H1 (cell line): Measurements from ENCODE around the gene SUPT4H1. TPM values are rescaled to one million over a fixed set of nuclear protein-coding genes. Genes with fewer than 3 reads are reported as not detected.

Experiments
- CTCF ChIA-PET: fragments of 300-600 bp; sonication (Branson Sonifier 250); formaldehyde crosslinking; loops from one replicate; lab custom pipeline; 2021; ENCODE audit not compliant: partially characterized antibody; lab: Charles Lee
- POLR2A ChIA-PET: fragments of 300-600 bp; sonication (Branson Sonifier 250); formaldehyde crosslinking; loops from one replicate; lab custom pipeline; 2021; ENCODE audit warnings: inconsistent platforms; ENCODE audit not compliant: partially characterized antibody; lab: Charles Lee
- DNase-seq, 2 experiments: peaks; one replicate each; pipeline versions ENCODE4 v3.0.0 to v3.0.0-alpha.2; 2010 to 2022; ENCODE audit warnings: low spot score in 2 of 2, low read depth in 1 of 2, mixed read lengths in 1 of 2
- FAIRE-seq: peaks from 2 replicates; lab custom pipeline; 2011; peaks lifted over from hg19 to GRCh38; lab: Jason Lieb, UNC
- H2AFZ ChIP-seq: 2 replicates; pipeline ENCODE4 v1.8.1; 2012; ENCODE audit warnings: low read length, inconsistent platforms
- H2AK5ac ChIP-seq: 2 replicates; pipeline ENCODE4 v1.6.1; 2013; ENCODE audit warnings: low read depth, low read length
- H2BK120ac ChIP-seq: replicated peaks from 2 replicates; pipeline ENCODE3; 2013; ENCODE audit warnings: low read depth, low read length, inconsistent platforms
- H2BK12ac ChIP-seq: 2 replicates; pipeline ENCODE4 v1.6.1; 2013; ENCODE audit warnings: low read depth, low read length
- H2BK15ac ChIP-seq: 2 replicates; pipeline ENCODE4 v1.6.1; 2013; ENCODE audit warnings: low read length
- H2BK20ac ChIP-seq: 2 replicates; pipeline ENCODE4 v1.6.1; 2013; ENCODE audit warnings: low read length
- H2BK5ac ChIP-seq: 2 replicates; pipeline ENCODE4 v1.6.1; 2013; ENCODE audit warnings: low read depth, low read length
- H3K14ac ChIP-seq: 2 replicates; pipeline ENCODE4 v1.6.1; 2013; ENCODE audit warnings: inconsistent platforms; ENCODE audit not compliant: insufficient read length
- H3K18ac ChIP-seq: 2 replicates; pipeline ENCODE4 v1.6.1; 2013; ENCODE audit warnings: low read length; ENCODE audit errors: extremely low read depth
- H3K23ac ChIP-seq: 2 replicates; pipeline ENCODE4 v1.6.1; 2013; ENCODE audit warnings: inconsistent platforms; ENCODE audit not compliant: insufficient read length
- H3K23me2 ChIP-seq: 2 replicates; pipeline ENCODE4 v1.6.1; 2013; ENCODE audit warnings: low read depth, low read length
- H3K27ac ChIP-seq: 2 replicates; pipeline ENCODE4 v1.6.1; 2011; ENCODE audit warnings: low read depth, low read length, inconsistent platforms
- H3K27me3 ChIP-seq, 4 experiments: replicated peaks in 1 of 4; 1 replicate in 1 of 4; 2 replicates in 3 of 4; pipeline versions ENCODE4 v1.6.1 to v1.8.1; 2011 to 2013; ENCODE audit warnings: low read length in 3 of 4, mild to moderate bottlenecking in 3 of 4, inconsistent platforms in 2 of 4, mixed read lengths in 2 of 4, moderate library complexity in 1 of 4; ENCODE audit not compliant: control insufficient read depth in 3 of 4, insufficient read depth in 3 of 4; ENCODE audit errors: extremely low read depth in 1 of 4
- H3K36me3 ChIP-seq, 4 experiments: 2 replicates each; pipeline versions ENCODE4 v1.6.1 to v1.8.1; 2011 to 2013; ENCODE audit warnings: mild to moderate bottlenecking in 4 of 4, low read length in 3 of 4, moderate library complexity in 2 of 4, control low read depth in 1 of 4, inconsistent platforms in 1 of 4; ENCODE audit not compliant: insufficient read depth in 4 of 4, control insufficient read depth in 2 of 4
- H3K4ac ChIP-seq: replicated peaks from 2 replicates; pipeline ENCODE3; 2013; ENCODE audit warnings: low read length, low read depth, mixed read lengths, inconsistent platforms; ENCODE audit not compliant: insufficient read length
- H3K4me1 ChIP-seq, 4 experiments: replicated peaks in 1 of 4; 1 replicate in 1 of 4; 2 replicates in 3 of 4; pipeline versions ENCODE4 v1.6.1 to v1.8.1; 2011 to 2013; ENCODE audit warnings: low read length in 3 of 4, inconsistent platforms in 2 of 4, mixed read lengths in 1 of 4; ENCODE audit not compliant: insufficient read depth in 4 of 4, control insufficient read depth in 3 of 4
- H3K4me2 ChIP-seq, 2 experiments: 2 replicates each; pipeline versions ENCODE4 v1.6.1 to v1.8.1; 2011 to 2013; ENCODE audit warnings: low read depth in 2 of 2, low read length in 2 of 2, control low read depth in 1 of 2, inconsistent platforms in 1 of 2, mild to moderate bottlenecking in 1 of 2; ENCODE audit not compliant: insufficient read depth in 1 of 2
- H3K4me3 ChIP-seq, 4 experiments: fragments of 200-600, 300-600 bp in 1 of 4; sonication (generic), shearing (Covaris generic), sonication (Bioruptor Twin) in 1 of 4; 2 replicates each; pipeline versions ENCODE4 v1.5.1 to v1.8.1; 2011 to 2016; ENCODE audit warnings: low read length in 4 of 4, low read depth in 3 of 4, control low read depth in 2 of 4, inconsistent platforms in 2 of 4, mild to moderate bottlenecking in 2 of 4, mixed read lengths in 1 of 4, moderate library complexity in 1 of 4; ENCODE audit not compliant: insufficient read depth in 2 of 4; ENCODE audit errors: extremely low read depth in 1 of 4
- H3K56ac ChIP-seq: replicated peaks from 2 replicates; pipeline ENCODE3; 2013; ENCODE audit warnings: low read depth, mild to moderate bottlenecking, mixed read lengths, low read length, inconsistent platforms; ENCODE audit not compliant: insufficient read length
- H3K79me1 ChIP-seq: 2 replicates; pipeline ENCODE4 v1.6.1; 2013; ENCODE audit warnings: low read depth, low read length, control low read depth
- H3K79me2 ChIP-seq, 2 experiments: 2 replicates each; pipeline versions ENCODE4 v1.6.1 to v1.8.1; 2012 to 2013; ENCODE audit warnings: low read length in 2 of 2, mild to moderate bottlenecking in 2 of 2, inconsistent platforms in 1 of 2; ENCODE audit not compliant: insufficient read depth in 2 of 2, control insufficient read depth in 1 of 2
- H3K9ac ChIP-seq, 4 experiments: replicated peaks in 1 of 4; 1 replicate in 1 of 4; 2 replicates in 3 of 4; pipeline versions ENCODE4 v1.6.1 to v1.8.1; 2011 to 2013; ENCODE audit warnings: low read depth in 3 of 4, low read length in 3 of 4, control low read depth in 2 of 4, mild to moderate bottlenecking in 2 of 4, moderate library complexity in 2 of 4, inconsistent platforms in 1 of 4; ENCODE audit errors: extremely low read depth in 1 of 4
- H3K9me3 ChIP-seq, 2 experiments: 2 replicates each; pipeline versions ENCODE4 v1.6.1 to v1.8.1; 2012 to 2013; ENCODE audit warnings: mild to moderate bottlenecking in 2 of 2, moderate library complexity in 2 of 2, control low read depth in 1 of 2, inconsistent platforms in 1 of 2, low read depth in 1 of 2, low read length in 1 of 2, mixed read lengths in 1 of 2; ENCODE audit not compliant: insufficient read depth in 2 of 2
- H4K20me1 ChIP-seq, 2 experiments: replicated peaks in 1 of 2; 2 replicates each; pipeline versions ENCODE3 to v1.8.1; 2011 to 2013; ENCODE audit warnings: inconsistent platforms in 2 of 2, low read length in 2 of 2, mild to moderate bottlenecking in 1 of 2; ENCODE audit not compliant: insufficient read depth in 2 of 2, control insufficient read depth in 1 of 2
- H4K5ac ChIP-seq: 2 replicates; pipeline ENCODE4 v1.6.1; 2013; ENCODE audit warnings: low read length, low read depth, mixed read lengths, inconsistent platforms; ENCODE audit not compliant: insufficient read length
- H4K8ac ChIP-seq: 2 replicates; pipeline ENCODE4 v1.8.0; 2013; ENCODE audit warnings: mild to moderate bottlenecking, moderate library complexity, low read length, inconsistent platforms; ENCODE audit not compliant: insufficient read depth; ENCODE audit errors: extremely low read depth
- H4K91ac ChIP-seq: replicated peaks from 2 replicates; pipeline ENCODE3; 2013; ENCODE audit warnings: low read length, mixed read lengths, inconsistent platforms; ENCODE audit not compliant: insufficient read length
- POU5F1 ChIP-seq: IDR thresholded peaks from 2 replicates; pipeline ENCODE4 v1.6.1; 2011; ENCODE audit warnings: low read depth, mild to moderate bottlenecking, low read length, moderate library complexity
- RNF2 ChIP-seq: fragments of 200-900, 300-1000 bp; sonication (generic); IDR thresholded peaks from 2 replicates; pipeline ENCODE4 v1.7.1; 2016; ENCODE audit warnings: borderline replicate concordance, low read depth, mild to moderate bottlenecking, antibody characterized with exemption, low read length; ENCODE audit not compliant: poor library complexity, severe bottlenecking; ENCODE audit errors: missing control alignments
- SP1 ChIP-seq: IDR thresholded peaks from 2 replicates; pipeline ENCODE4 v1.6.1; 2011; ENCODE audit warnings: low read depth, low read length
- SUZ12 ChIP-seq: fragments of 200-600 bp; sonication (generic); IDR thresholded peaks from 2 replicates; pipeline ENCODE4 v1.6.1; 2012; ENCODE audit warnings: mild to moderate bottlenecking, inconsistent platforms, low read length, moderate library complexity, mixed read lengths
- YY1 ChIP-seq: IDR thresholded peaks from 2 replicates; pipeline ENCODE4 v1.6.1; 2011; ENCODE audit warnings: low read depth, mild to moderate bottlenecking, low read length
- WGBS, 2 experiments: shearing (Covaris generic) in 1 of 2; methylation state at CpG; one replicate each; pipeline versions ENCODE4 v1.1.6 to v1.1.7; 2013 to 2015; ENCODE audit warnings: low lambda C conversion rate in 2 of 2, mixed read lengths in 2 of 2, inconsistent platforms in 1 of 2, low coverage in 1 of 2, missing lambda C conversion rate in 1 of 2; ENCODE audit not compliant: insufficient replicate concordance in 2 of 2, insufficient coverage in 1 of 2, insufficient read length in 1 of 2; ENCODE audit errors: extremely low coverage in 1 of 2, missing lambda C conversion rate in 1 of 2; 5-methylcytosine and 5-hydroxymethylcytosine counted together
- polyA plus RNA-seq, 7 experiments: library from polyadenylated mRNA; depleted of rRNA in 3 of 7; stranded (reverse) in 5 of 7; unstranded in 2 of 7; fragments of >200 nt in 5 of 7; fragments of 200-250 nt in 2 of 7; gene quantifications; 1 replicate in 5 of 7; 2 replicates in 1 of 7; 4 replicates in 1 of 7; pipeline versions ENCODE4 v1.2.1 to v1.2.3, GENCODE V29; 2011 to 2013; ENCODE audit warnings: missing spikeins in 2 of 7, mixed read lengths in 2 of 7
- total RNA-seq: library from RNA; stranded (reverse); fragmentation: NEBNext Ultra II Directional; extraction: Animal tissue kit (Norgen Biotek cat#: 25700); gene quantifications from 2 replicates; pipeline ENCODE4 v1.2.1, GENCODE V29; 2021
- TF ChIP-seq, protein P1 (sequence below): IDR thresholded peaks from 2 replicates; pipeline ENCODE4 v1.6.1; 2012; ENCODE audit warnings: inconsistent platforms

SUPT4H1 gene
- total and polyA plus RNA-seq, 2 of the 8 experiments (the other 6 are each of a cell fraction or from before 2014, with no cell fraction given), result 112 to 143 TPM

DNA sequence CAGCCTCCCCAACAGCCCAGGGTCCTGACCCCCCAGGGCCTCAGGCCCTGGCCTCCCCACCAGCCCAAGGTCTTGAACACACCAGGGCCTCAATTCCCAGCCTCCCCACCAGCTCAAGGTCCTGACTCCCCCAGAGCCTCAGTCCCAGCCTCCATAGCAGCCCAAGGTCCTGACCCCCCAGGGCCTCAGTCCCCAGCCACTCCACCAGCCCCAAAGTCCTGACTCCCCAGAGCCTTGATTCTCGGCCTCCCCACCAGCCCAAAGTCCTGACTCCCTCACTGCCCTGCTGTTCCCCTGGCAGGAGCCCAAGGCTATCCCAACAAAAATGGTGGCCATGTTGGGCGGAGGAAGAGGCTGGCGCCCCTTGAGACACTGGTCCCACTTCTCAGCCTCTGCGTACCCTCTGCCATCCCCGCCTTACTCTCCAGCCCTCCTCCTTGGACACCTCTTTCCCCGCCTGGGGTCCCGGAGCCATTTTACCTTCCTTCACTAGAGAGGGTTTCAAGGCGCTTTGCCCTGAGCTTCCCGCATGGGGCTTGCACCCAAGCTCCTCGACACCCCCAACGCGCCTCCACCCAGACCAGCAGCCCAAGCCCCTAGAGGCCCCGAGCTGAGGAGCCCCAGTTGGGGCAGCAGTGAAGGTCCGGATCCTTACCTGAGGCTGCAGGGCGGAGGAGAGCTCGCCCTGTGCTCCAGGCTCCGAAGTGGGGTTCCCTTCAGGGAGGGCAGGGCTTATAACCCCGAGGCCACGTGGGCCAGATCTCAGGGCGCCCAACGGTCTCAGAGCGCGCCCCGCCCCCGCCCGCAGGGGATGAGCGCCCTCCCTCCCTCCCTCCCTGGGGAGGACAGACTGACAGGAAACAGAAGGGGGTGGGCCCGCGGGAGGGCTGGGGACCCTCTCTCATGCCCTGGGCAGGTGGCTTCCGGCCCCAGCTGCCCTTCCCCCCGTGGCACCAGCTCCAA is 19.9 kb downstream of the SUPT4H1 start:
- H3K79me2 ChIP-seq, result no peaks in the 10 kb centered on the region
- no peak overlapping the region for H3K4me3 ChIP-seq
- peaks cover 0 to 2% (median 0%) of the 10 kb centered on the region in 4 experiments; a peak in 3 of 7 replicates for H3K27me3 ChIP-seq
- H2AFZ ChIP-seq, result no peak overlapping the region
- H3K23ac ChIP-seq, result no peak overlapping the region
- H3K56ac ChIP-seq, result no peak overlapping the region
- H3K36me3 ChIP-seq, result no peaks in the 10 kb centered on the region
- H3K14ac ChIP-seq, result no peak overlapping the region
- peak overlapping the region; percentile 23; the same call in 1 of the 2 replicates for H4K8ac ChIP-seq
- peak overlapping the region; percentile 88; the same call in 1 of the 2 replicates for H2BK5ac ChIP-seq
- DNase-seq (no peak), FAIRE-seq (no peak)
- no peaks in the 10 kb centered on the region for H3K79me1 ChIP-seq
- H4K91ac ChIP-seq, result peak overlapping the region; percentile 86
- ChIA-PET POLR2A (interaction anchor here (0.7 to 2.2 kb wide), 4 partner anchors 8 to 20 kb away, joined by 3 to 13 read pairs (median 6); partner anchors contain the start of gene SUPT4H1), CTCF (interaction anchor here (1.0 to 18.5 kb wide), 3 partner anchors 12 to 28 kb away, joined by 3 to 384 read pairs (median 6); partner anchors contain the start of gene TSPOAP1)
- H2BK20ac ChIP-seq, result peak overlapping the region; percentile 86; the same call in 1 of the 2 replicates
- H2BK120ac ChIP-seq, result no peak overlapping the region
- H3K27ac ChIP-seq, result no peak overlapping the region
- peak overlapping the region; percentile 16; the same call in 1 of the 2 replicates for H2AK5ac ChIP-seq
- H3K9me3 ChIP-seq, result no peaks in the 10 kb centered on the region
- peak overlapping the region; percentile 71 for H3K4ac ChIP-seq
- peak overlapping the region; percentile 85 for H3K18ac ChIP-seq
- H3K9ac ChIP-seq, result no peak overlapping the region
- peak overlapping the region; percentile 61; the same call in 1 of the 2 replicates for H2BK15ac ChIP-seq
- no peak overlapping the region for H4K5ac ChIP-seq
- WGBS, 2 experiments, result 87% methylated on average over 13 of the region's 31 CpGs; no CpG with 5 or more reads in 1 of the 2 experiments
- H3K4me2 ChIP-seq, result no peak overlapping the region
- H2BK12ac ChIP-seq, result peak overlapping the region; percentile 93; the same call in 1 of the 2 replicates
- H3K23me2 ChIP-seq, result no peaks in the 10 kb centered on the region
- peaks cover 0 to 26% (median 17%) of the 10 kb centered on the region in 4 experiments; a peak in 6 of 7 replicates for H3K4me1 ChIP-seq
- H4K20me1 ChIP-seq, result peaks cover 0 to 2% of the 10 kb centered on the region in 2 experiments
- TF ChIP-seq YY1 (no peak), RNF2 (no peak), SUZ12 (no peak), SP1 (no peak), POU5F1 (no peak)
- TF ChIP-seq, protein P1, sequence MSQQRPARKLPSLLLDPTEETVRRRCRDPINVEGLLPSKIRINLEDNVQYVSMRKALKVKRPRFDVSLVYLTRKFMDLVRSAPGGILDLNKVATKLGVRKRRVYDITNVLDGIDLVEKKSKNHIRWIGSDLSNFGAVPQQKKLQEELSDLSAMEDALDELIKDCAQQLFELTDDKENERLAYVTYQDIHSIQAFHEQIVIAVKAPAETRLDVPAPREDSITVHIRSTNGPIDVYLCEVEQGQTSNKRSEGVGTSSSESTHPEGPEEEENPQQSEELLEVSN, result no peak
